ENCODE measurements around the gene XYLB. TPM values are rescaled to one million over a fixed set of nuclear protein-coding genes. Genes with fewer than 3 reads are reported as not detected.
"Not testable (repeated sequence)": the region's sequence is repeated elsewhere in the genome, so short reads cannot be mapped to it uniquely, and the experiment has no call there.

Gene XYLB
- polyA plus RNA-seq, 4 donors = 7.2 to 14.4 (median 11.3) TPM

DNA sequence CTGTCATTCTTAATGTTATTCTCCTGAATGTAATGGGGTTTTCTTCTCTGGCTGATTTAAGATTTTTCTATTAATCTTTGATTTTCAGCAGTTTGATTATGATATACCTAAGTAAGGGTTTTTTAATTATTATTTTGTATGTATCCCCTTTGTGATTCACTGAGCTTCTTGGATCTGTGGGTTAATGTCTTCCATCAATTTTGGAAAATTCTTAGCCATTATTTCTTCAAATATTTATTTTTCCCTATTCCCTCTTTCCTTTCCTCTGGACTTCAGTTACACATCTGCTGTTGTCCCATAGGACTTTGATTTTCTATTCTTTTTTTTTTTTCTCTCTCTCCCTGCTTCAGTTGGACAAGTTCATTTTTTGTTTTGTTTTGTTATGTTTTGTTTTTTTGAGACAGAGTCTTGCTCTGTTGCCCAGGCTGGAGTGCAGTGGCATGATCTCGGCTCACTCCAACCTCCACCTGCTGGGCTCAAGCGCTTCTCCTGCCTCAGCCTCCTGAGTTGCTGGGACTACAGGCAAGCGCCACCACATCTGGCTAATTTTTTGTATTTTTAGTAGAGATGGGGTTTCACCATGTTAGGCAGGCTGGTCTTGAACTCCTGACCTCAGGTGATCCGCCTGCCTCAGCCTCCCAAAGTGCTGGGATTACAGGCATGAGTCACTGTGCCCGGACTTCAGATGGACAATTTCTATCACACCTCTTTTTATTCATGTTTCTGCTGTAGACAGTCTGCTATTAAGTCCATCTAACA is 40.6 kb downstream of the XYLB start:
- DNase-seq (ENCODE audit: low read depth in 4 of 4, low spot score in 2 of 4) = no peak

DNA sequence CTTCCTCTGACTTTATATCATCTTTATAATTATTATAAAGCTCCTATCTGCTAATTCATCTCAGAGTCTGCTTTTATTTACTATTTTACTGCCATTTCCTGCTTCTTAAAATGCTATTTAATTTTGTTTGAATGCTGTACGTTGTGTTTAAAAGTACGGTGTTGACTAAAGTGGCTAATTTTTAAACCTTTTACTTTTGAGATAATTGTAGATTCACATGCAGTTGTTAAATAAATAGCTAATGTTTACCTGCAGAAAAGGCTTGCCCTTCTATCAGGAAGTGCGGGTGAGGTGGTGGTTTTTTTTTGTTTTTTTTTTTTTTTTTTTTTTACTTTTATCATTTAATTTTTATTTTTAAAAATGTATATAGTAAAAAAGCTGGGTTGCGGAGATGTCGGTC is 41.3 kb downstream of the XYLB start:
- DNase-seq (ENCODE audit: low read depth in 4 of 4, low spot score in 2 of 4) = no peak

DNA sequence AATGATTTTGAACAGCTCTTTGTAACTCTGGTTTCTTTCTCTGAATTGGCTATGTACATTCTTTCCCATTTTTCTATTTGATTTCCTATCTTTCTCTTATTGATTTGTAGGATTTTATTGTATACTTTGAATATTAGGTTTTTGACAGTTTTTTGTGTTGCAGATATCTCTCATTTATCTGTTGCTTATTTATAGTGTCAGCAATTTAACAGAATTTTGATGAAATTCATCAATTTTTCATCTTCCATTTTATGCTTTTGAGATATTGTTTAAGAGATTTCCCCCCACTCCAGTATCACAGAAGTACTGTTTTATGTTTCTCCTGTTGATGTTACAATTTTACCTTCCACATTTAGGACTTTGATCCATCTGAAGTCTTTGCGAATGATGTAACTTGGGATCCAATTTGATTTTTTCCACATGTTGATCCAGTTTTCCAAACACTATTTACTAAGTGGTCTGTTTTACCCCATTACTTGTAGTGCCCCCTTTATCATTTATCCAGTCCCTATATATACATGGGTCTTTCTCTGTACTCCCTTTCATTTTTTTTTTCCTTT is 46.1 kb downstream of the XYLB start:
- no peak for DNase-seq (ENCODE audit: low read depth in 4 of 4, low spot score in 2 of 4)

DNA sequence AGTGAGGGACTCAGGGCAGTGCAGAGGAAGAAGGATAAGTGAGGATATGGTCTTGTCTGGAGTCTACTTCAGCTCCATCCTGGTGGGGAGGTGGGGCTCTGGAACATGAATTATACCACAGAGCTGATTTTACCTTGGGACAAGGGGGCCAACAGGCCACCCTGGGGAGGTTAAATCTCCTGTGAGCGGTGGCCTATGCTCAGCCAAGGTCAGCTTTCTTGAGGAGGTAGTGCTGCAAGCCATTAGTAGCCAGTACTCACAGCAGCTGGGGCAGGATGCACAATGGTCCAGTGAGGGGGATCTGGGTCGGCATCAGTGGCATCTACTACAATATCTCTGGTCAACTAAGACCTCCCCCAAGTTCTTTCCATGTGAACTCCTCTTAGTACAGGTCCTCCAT is 49.7 kb downstream of the XYLB start:
- DNase-seq (ENCODE audit: low read depth in 4 of 4, low spot score in 2 of 4) = no peak

DNA sequence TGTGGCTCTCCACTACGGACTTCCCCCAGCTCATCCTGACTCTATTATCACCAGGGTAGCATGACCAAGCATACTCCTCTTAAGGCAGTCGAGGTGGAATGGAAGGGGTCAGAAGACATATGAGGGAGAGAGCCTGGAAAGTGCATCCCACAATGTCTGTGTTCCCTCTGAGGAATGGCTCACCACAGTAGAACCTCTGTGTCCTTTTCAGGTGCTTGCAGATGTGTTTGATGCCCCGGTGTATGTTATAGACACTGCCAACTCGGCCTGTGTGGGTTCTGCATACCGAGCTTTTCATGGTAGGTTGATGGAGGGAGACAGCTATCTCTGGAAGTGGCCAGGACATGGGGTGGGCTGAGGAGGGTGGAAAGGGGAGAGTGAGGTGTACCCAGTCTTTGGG is 50.3 kb downstream of the XYLB start:
- no peak for DNase-seq (ENCODE audit: low read depth in 4 of 4, low spot score in 2 of 4)

DNA sequence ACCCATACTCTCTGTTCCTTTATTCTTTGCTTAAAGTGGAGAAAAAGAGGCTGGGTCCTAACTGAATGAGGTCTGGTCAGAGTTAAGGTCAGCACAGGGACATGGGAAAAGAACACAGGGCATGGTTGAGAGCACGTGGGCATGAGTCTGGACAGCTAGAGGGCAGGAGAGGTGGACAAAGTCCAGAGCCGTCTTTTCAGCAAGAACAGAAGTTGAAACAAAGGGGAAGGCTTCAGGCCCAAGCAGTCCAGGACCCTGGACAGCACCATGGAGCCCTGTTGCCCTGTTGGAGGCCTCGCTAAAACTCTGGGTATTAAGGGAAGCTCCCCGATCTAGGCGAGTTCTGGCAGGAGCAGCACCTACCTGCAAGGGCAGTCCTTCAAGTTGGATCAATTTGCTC is 50.7 kb downstream of the XYLB start:
- DNase-seq (ENCODE audit: low read depth in 4 of 4, low spot score in 2 of 4) = peak; percentile 13 to 58 (median 41)

DNA sequence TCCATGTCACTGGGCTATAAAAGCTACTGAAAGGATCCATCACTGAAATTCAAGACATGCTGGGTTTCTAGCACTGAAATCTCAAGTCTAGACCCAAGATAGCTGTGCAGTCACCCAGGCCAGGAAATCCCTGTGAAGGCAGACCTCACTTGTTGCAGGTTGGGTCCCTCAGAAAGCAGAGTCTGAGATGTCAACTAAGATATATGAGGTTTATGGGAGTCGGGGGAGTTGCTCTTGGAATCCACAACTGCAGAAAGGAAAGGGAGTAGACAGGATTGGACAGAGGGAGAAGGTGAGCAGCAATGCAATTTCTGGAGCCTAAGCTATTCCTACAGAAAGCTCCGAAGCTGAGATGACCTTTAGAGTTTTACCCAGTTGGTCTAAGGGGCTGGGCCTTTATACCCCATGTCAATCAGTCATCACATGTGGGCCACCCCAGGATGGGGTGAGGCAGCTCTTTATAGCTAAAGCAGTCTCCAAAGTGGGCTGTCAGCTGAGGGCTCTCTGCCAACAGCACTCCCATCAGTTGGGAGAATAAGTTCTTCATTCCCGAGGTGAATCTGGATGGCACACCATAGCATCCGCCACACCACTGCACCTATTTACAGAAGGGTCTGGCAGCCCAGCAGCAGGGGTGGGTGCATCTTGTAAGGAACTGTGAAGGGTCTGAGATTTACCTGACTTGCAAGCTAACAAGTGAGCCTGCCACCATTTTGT is 54.8 kb downstream of the XYLB start:
- peak in 1 of 4 donors; percentile 6 for DNase-seq (ENCODE audit: low read depth in 4 of 4, low spot score in 2 of 4)

DNA sequence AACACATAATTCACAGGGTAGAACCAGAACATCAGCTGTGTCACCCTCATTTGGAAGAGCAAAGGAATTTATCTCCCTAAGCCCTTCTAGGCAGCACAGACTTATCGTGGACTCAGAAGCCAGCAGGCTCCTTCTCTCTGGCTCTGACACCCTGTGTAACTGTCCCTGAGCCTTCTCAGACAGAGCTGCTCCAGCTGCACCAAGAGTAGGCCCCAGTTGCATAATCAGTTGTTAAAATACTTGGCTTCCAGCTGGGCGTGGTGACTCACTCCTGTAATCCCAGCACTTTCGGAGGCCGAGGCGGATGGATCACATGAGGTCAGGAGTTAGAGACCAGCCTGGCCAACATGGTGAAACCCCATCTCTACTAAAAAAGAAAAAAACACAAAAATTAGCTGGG is 57.7 kb downstream of the XYLB start:
- no peak for DNase-seq (ENCODE audit: low read depth in 4 of 4, low spot score in 2 of 4)

DNA sequence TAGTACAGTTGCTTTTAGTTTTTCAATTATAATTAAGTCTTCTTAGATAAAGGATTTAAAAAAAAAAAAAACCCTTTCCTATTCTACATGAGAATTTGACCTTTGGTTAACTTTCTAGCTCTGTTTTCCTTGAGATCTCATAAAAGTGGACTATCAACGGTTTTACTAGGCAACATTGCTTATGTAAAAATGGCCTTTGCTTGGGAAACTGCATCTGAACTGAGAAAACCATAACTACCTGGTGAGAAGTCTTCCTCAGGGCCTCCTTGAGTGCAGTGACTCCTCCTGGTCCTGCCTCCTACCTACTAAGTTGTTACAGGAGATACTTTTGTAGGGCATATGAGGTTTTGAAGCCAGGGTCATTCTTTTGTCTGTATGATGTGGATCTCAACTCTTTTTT is 65.0 kb downstream of the XYLB start:
- no peak for DNase-seq (ENCODE audit: low read depth in 4 of 4, low spot score in 2 of 4)

DNA sequence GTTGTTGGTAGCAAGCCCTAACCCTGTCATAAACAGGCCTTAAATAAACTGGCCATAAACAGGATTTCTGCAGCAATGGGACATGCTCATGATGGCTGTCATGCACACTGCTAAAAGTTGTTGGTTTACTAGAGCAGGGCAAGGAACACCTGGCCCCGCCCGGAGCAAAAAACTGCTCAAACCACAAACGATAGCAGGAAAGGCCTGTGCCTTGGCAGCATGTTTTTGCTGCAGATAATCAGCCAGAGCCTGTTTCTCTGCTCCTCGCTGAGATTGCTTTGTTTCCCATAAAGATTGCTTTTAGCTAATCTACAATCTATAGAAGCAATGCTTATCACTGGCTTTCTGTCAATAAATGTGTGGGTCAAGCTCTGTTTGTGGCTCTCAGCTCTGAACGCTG is 74.2 kb downstream of the XYLB start:
- not testable (repeated sequence) for DNase-seq (ENCODE audit: low read depth in 4 of 4, low spot score in 2 of 4)

DNA sequence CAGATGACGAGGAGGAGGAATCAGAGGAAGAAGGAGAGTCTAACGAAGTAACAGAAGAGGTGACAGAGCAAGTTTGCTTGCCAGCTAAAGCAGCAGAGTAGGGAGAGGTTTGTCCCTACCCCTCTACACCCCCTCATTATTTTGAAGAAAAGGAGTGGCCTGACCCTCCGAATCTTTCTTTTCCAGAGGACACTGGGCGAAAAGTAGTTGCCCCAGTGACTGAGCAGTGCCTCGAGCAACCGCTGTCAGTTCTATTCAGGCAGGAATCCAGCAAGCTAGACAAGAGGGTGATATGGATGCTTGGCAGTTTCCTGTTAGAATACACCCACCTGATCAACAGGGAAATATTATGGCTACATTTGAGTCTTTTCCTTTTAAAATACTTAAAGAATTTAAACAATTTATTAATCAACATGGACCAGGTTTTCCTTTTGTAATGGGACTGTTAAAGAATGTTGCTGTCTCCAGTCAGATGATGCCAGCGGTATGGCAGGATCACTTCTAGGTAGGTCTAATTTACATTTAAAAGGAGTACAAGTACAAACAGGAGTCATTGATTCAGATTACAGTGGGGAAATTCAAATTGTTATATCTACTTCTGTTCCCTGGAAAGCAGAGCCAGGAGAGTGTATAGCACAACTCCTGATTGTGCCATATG is 75.2 kb downstream of the XYLB start:
- DNase-seq (ENCODE audit: low read depth in 4 of 4, low spot score in 2 of 4) = no peak

DNA sequence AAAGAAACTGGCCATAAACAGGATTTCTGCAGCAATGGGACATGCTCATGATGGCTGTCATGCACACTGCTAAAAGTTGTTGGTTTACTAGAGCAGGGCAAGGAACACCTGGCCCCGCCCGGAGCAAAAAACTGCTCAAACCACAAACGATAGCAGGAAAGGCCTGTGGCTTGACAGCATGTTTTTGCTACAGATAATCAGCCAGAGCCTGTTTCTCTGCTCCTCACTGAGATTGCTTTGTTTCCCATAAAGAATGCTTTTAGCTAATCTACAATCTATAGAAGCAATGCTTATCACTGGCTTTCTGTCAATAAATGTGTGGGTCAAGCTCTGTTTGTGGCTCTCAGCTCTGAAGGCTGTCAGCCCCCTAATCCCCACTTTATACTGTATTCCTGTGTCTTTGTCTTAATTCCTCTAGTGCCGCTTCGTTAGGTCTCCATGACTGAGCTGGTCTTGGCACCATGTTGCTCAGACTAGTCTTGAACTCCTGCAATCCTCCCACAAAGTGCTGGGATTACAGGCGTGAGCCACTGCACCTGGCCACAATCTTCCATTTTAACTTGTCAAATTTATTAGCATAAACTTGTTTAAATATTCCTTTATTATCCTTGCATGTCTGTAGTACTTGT is 80.3 kb downstream of the XYLB start:
- not testable (repeated sequence) for DNase-seq (ENCODE audit: low read depth in 4 of 4, low spot score in 2 of 4)

DNA sequence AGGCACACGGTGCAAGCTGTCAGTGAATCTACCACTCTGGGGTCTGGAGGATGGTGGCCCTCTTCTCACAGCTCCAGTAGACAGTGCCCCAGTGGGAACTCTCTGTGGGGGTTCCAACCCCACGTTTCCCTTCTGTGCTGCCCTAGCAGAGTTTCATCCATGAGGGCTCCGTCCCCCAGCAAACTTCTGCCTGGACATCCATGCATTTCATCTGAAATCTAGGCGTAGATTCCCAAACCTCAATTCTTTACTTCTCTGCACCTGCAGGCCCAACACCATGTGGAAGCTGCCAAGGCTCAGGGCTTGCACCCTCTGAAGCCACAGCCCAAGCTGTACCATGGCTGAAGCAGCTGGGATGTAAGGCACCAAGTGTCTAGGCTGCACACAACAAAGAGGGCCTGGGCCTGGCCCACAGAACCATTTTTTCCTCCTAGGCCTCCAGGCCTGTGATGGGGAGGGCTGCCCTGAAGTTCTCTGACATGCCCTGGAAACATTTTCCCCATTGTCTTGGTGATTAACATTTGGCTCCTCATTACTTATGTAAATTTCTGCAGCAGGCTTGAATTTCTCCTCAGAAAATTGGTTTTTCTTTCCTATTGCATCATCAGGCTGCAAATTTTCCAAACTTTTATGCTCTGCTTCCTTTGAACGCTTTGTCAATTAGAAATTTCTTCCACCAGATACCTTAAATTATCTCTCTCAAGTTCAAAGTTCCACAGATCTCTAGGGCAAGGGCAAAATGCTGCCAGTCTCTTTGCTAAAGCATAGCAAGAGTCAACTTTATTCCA is 86.5 kb downstream of the XYLB start:
- DNase-seq (ENCODE audit: low read depth in 4 of 4, low spot score in 2 of 4) = not testable (repeated sequence)

DNA sequence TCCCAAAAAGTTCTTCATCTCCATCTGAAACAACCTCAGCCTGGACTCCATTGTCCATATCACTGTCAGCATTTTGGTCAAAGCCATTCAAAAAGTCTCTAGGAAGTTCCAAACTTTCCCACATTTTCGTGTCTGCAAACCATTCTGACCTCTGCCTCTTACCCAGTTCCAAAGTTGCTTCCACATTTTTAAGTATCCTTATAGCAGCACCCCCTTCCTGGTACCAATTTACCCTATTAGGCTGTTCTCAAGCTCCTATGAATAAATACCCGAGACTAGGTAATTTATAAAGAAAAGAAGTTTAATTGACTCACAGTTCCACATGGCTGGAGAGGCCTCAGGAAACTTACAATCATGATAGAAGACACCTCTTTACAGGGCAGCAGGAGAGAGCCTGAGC is 87.1 kb downstream of the XYLB start:
- not testable (repeated sequence) for DNase-seq (ENCODE audit: low read depth in 4 of 4, low spot score in 2 of 4)

DNA sequence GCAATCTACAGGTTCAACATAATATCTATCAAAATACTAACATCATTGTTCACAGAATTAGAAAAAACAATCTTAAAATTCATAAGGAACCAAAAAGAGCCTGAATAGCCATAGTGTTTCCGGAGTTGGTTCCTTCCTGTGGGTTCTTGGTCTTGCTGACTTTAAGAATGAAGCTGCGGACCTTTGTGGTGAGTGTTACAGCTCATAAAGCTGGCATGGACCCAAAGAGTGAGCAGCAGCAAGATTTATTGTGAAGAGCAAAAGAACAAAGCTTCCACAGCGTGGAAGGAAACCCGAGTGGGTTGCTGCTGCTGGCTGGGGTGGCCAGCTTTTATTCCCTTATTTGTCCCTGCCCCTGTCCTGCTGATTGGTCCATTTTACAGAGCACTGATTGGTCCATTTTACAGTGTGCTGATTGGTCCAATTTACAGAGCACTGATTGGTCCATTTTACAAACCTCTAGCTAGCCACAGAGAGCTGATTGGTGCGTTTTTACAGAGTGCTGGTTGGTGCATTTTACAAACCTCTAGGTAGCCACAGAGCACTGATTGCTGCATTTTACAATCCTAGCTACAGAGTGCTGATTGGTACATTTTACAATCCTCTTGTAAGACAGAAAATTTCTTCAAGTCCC is 92.0 kb downstream of the XYLB start:
- DNase-seq (ENCODE audit: low read depth in 4 of 4, low spot score in 2 of 4) = not testable (repeated sequence)

DNA sequence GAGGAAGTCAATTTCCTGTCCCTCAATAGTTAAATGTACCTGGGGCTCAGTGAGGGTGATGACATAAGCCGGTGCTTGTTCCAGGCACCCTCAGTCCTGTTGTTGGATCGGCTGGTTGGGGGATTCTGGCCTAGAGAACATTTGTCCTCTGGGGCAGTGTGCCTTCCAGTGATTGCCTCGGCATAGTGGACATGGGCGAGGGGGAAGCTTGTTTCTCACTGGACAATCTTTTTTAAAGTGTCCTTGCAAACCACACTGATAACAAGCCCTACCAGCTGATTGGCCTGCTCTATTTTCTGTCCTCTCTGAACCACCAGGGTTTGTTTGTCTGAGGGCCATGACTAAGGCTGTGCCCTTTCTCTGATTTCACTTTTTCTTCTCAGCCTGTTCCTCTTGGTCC is 96.6 kb downstream of the XYLB start:
- DNase-seq (ENCODE audit: low read depth in 4 of 4, low spot score in 2 of 4) = not testable (repeated sequence)

DNA sequence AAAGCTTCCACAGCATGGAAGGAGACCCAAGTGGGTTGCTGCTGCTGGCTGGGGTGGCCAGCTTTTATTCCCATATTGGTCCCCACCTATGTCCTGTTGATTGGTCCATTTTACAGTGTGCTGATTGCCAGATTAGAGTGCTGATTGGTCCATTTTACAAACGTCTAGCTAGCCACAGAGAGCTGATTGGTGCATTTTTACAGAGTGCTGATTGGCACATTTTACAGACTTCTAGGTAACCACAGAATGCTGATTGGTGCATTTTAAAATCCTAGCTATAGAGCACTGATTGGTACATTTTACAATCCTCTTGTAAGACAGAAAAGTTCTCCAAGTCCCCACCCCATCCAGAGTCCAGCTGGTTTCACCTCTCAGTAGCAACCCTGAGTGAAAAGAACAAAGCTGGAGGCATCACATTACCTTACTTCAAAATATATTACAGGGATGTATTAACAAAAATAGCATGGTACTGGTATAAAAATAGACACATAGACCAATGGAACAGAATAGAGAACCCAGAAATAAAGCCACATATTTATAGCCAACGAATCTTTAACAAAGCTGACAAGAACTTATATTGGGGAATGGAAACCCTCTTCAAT is 99.6 kb downstream of the XYLB start:
- no peak for DNase-seq (ENCODE audit: low read depth in 4 of 4, low spot score in 2 of 4)

DNA sequence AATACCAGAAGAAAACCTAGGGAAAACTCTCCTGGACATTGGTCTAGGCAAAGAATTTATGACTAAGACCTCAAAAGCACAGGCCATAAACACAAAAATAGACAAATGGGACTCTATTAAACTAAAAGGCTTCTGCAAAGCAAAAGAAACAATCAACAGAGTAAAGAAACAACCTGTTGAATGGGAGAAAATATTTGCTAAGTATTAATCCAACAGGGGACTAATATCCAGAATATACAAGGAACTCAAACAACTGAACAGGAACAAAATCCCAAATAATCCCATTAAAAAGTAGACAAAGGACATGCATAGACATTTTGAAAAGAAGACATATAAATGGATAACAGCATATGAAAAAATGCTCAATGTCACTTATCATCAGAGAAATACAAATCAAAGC is 100.2 kb downstream of the XYLB start:
- DNase-seq (ENCODE audit: low read depth in 4 of 4, low spot score in 2 of 4) = no peak

DNA sequence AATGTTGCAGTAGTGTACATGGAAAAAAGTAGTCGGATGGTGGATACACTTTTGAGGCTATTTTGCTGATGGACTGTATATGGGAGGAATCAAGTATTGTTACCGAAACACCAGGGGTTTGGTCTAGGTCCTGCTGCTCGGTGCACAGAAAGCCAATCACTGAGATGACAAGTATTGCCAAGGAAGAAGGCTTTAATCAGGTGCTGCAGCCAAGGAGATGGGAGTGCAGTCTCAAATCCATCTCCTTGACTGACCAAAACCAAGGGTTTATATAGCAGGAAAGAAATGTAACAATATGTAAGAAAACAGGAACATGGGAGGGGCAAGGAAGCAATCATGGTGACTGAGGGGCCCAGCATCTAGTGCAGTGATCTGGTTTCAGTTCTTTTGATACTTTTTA is 104.3 kb downstream of the XYLB start:
- no peak for DNase-seq (ENCODE audit: low read depth in 4 of 4, low spot score in 2 of 4)
